H7 (cell line): ENCODE data around the gene USP53. TPM values are rescaled to one million over a fixed set of nuclear protein-coding genes. Genes with fewer than 3 reads are reported as not detected.
"Not testable (repeated sequence)": the region's sequence is repeated elsewhere in the genome, so short reads cannot be mapped to it uniquely, and the experiment has no call there.

Source experiments
- DNase-seq: peaks from one replicate; pipeline ENCODE4 v3.0.0; 2012
- H3K27me3 ChIP-seq: 2 replicates; pipeline ENCODE4 v1.6.0; 2011; ENCODE audit warnings: mild to moderate bottlenecking, low read length; ENCODE audit not compliant: control insufficient read depth, insufficient read depth
- H3K36me3 ChIP-seq: replicated peaks from 2 replicates; pipeline ENCODE4 v1.5.1; 2011; ENCODE audit warnings: low read length; ENCODE audit not compliant: control insufficient read depth, insufficient read depth
- H3K4me3 ChIP-seq: 2 replicates; pipeline ENCODE4 v1.5.1; 2011; ENCODE audit warnings: low read depth, mild to moderate bottlenecking, control low read depth, low read length, moderate library complexity; ENCODE audit not compliant: insufficient read depth
- total RNA-seq: library from RNA; depleted of rRNA; stranded (reverse); fragments of >200 nt; shearing (Covaris generic); gene quantifications from 2 replicates; pipeline ENCODE4 v1.2.3, GENCODE V29; 2014; rRNA removed

Gene USP53
- 16.5 and 26.5 TPM in 2 replicates for total RNA-seq

DNA sequence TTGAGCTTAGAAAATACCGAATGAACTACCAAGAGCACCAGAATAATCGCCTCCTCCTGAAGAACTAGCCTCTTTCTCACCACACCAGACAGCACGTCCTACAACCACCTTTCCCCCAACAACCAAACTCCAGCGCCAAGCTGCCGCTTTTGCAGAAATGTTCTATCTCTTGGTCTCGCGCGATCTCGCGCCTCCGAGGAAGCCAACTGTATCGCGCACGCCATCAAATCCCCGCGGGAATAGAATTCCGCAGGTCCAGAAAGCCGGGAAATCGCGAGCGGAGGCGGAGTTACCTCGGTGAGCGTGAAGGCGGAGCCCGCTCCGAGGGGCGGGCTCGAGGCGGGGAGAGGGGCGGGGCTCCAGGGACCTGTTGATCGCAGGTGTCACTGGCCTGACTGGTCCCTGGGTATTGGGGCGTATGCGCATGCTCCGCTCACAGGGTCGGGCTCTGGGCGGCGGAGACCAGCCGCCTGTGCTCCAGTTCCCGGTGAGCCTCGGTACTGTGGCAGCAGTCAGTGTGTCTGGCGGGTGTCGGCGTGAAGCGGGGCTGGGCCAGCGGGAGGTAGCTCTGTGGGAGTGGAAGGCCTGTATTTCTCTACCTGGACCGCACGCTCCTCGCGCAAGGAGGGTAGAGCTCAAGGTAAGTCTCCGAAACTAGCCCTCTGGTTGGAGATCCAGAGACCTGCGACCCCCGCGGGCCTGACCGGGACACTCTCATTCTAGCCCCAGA is at the start of gene USP53:
USP53 (plus strand) TSS at position 480 of the 730 bp plus-strand sequence. CDS start 27,047 bp downstream, outside the sequence.
- Histone ChIP-seq H3K4me3 (peak within 1 kb of the TSS; percentile 92), H3K36me3 (no peaks in the 10 kb centered on the region), H3K27me3 (no peaks in the 10 kb centered on the region)
- DNase-seq, result peak; percentile 96

DNA sequence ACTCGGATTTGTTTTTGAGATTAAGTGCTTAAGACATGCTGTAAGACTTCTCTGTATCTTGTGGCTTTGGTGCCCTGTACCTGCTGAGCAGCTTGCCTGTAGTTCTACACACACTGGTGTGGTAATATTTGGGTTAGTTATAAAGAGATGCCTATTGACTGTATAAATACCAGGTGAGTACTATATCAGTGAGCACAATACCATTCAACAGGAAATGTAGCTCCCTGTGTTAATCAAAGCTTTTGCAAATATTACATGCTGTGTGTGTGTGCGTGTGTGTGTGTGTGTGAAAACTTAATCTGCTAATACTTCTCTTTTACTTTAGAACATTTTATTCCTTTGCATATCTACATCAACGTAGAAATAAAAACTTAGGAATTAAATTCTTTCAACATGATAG is 46.7 kb upstream of the USP53 start:
- H3K36me3 ChIP-seq, result no peaks in the 10 kb centered on the region
- DNase-seq, result no peak
- H3K4me3 ChIP-seq, result no peak overlapping the region
- H3K27me3 ChIP-seq, result no peaks in the 10 kb centered on the region

DNA sequence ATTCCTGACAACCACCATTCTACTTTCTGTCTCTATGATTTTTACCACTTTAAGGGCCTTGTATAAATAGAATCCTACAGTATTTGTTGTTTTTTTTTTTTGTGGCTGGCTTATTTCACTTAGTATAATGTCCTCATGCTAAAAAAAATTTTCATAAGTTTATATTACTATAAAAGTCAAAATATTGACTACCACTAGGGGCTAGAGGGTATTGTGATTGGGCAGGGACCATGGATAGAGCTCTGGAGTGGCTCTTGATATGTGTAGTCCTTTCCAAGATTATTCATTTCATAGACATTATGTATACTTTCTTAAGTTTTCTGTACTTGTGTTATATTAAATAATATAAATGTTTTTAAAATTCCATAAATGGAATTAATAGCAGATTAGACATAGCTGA is 42.3 kb upstream of the USP53 start:
- Histone ChIP-seq H3K27me3 (no peaks in the 10 kb centered on the region), H3K4me3 (no peak overlapping the region), H3K36me3 (no peaks in the 10 kb centered on the region)
- DNase-seq, result peak; percentile 13

DNA sequence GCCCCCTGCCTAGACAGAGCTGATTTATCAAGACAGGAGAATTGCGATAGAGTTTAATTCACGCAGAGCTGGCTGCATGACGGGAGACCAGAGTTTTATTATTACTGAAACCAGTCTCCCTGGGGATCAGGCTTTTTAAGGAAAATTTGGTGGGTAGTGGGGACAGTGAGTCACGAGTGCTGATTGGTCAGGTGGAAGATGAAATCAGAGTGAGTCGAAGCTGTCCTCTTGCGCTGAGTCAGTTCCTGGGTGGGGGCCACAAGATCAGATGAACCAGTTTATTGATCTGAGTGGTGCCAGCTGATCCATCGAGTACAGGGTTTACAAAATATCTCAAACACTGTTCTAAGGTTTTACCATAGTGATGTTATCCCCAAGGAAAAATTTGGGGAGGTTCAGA is 40.3 kb upstream of the USP53 start:
- DNase-seq, result no peak
- Histone ChIP-seq H3K4me3 (no peak overlapping the region), H3K36me3 (no peaks in the 10 kb centered on the region), H3K27me3 (no peaks in the 10 kb centered on the region)

DNA sequence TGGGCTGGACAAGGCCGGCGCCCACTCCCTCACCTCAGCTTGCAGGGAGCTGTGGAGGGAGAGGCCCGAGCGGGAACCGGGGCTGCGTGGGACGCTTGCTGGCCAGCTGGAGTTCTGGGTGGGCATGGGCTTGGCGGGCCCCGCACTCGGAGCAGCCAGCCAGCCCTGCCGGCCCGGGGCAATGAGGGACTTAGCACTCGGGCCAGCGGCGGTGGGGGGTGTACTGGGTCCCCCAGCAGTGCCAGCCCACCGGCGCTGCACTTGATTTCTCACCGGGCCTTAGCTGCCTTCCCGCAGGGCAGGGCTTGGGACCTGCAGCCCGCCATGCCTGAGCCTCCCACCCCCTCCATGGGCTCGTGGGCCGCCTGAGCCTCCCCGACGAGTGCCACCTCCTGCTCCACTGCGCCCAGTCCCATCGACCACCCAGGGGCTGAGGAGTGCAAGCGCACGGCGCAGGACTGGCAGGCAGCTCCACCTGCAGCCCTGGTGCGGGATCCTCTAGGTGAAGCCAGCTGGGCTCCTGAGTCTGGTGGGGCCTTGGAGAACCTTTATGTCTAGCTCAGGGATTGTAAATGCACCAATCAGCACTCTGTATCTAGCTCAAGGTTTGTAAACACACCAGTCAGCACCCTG is 38.7 kb upstream of the USP53 start:
- H3K4me3 ChIP-seq, H3K27me3 ChIP-seq, DNase-seq, H3K36me3 ChIP-seq: not testable (repeated sequence)

DNA sequence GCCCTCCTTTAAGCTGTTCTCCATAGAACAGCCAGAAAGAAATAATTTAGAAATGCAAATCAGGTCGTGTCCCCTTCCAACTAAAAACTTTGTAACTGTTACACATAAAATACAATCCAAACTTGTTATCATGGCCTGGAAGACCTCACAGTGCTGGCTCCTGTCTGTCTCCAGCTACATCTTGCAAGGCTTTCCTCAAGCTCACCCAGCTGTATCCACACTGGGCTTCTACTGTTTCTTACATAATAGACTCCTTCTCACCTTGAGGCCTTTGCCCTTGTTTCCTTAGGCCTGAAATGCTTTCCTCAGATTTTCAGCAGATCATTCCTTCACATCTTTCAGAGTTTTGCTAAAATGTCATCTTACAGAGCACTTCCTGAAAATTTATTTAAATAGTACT is 33.5 kb upstream of the USP53 start:
- Histone ChIP-seq H3K36me3 (no peaks in the 10 kb centered on the region), H3K4me3 (no peak overlapping the region), H3K27me3 (no peaks in the 10 kb centered on the region)
- no peak for DNase-seq

DNA sequence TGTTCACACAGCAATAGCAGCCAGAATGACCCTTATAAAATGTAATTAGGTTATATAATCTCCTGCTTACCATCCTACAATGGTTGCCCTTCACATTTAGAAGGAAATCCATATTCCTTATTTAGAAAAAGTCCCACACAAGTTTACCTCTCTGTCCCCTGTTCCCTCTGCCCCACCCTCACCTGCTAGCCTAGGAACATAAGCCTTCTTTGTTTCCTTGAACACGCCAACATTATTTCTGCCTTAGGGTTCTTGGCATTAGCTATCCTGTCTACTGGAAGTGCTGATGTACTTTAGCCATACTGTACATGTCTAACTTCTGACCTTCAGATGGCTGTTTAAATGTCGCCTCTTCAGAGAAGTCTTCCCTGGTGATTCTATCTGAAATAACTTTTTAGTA is 28.4 kb upstream of the USP53 start:
- no peaks in the 10 kb centered on the region for H3K36me3 ChIP-seq

DNA sequence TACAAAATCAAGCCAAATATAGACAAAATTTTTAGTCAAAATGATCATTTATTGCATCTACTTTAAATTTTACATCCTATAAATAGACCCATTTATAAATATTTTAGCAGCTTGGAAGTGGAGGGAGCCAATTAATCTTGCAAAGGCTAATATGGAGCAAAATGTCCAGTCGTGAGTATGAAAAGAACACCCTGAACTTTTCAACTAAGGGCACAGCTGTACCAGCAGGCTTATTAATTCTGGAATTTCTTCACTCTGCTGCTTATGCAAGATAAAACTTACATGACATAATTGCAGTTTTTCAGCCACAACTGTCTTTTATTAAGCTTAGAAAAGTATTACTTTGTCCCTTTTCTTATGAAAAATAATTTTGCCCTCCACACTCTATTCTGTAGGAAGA is 22.9 kb upstream of the USP53 start:
- no peak overlapping the region for H3K4me3 ChIP-seq
- DNase-seq, result no peak
- H3K27me3 ChIP-seq, result no peaks in the 10 kb centered on the region
- no peaks in the 10 kb centered on the region for H3K36me3 ChIP-seq

More for the DNA sequence above, 28.4 kb upstream of the USP53 start:
- H3K4me3 ChIP-seq, result no peak overlapping the region
- no peak for DNase-seq
- no peaks in the 10 kb centered on the region for H3K27me3 ChIP-seq

DNA sequence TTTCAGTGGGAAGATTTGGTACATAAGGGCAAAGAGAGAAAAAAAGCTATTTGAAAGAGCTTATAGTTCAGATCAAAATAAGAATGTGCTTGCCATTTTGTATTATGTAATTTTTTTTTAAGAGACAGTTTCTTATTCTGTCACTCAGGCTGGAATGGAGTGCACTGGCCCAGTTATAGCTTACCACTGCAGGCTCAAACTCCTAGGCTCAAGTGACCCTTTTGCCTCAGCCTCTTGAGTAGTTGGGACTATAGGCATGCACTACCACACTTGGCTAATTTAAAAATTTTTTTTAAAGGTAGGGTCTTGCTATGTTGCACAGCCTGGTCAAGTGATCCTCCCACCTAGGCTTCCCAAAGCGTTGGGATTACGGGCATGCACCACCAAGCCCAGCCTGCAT is 22.2 kb upstream of the USP53 start:
- Histone ChIP-seq H3K27me3 (no peaks in the 10 kb centered on the region), H3K4me3 (no peak overlapping the region), H3K36me3 (no peaks in the 10 kb centered on the region)
- DNase-seq, result no peak

DNA sequence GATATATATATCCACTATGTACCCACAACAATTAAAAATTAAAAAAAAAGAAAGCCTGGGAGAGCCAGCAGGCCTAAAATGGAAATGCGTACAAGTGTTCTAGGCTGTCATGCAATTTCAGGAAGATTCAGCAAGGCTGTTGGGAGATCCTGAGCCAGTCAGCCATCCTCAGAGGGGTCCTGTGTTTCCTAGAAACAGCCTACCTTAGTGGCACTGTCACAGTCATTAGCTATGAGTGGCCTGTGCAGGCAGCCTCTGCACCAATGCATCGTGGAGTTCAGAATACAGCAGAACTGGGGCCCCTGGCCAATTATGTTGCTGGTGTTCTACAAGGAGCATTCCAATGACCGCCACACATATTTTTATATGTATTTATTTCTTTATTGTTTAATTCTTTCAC is 21.0 kb upstream of the USP53 start:
- H3K27me3 ChIP-seq, result no peaks in the 10 kb centered on the region
- H3K36me3 ChIP-seq, result no peaks in the 10 kb centered on the region
- H3K4me3 ChIP-seq, result no peak overlapping the region
- DNase-seq, result no peak

DNA sequence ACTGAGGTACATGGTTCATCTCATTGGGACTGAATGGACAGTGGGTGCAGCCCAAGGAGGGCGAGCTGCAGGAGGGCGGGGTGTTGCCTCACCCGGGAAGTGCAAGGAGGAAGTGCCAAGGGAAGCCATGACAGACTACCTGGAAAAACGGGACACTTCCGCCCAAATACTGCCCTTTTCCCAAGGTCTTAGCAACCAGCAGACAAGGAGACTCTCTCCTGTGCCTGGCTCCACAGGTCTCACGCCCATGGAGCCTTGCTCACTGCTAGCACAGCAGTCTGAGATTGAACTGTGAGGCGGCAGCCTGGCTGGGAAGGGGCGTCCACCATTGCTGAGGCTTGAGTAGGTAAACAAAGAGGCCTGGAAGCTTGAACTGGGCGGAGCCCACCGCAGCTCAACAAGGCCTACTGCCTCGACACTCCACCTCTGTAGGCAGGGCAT is 14.7 kb upstream of the USP53 start:
- Histone ChIP-seq H3K36me3 (no peaks in the 10 kb centered on the region), H3K27me3 (no peaks in the 10 kb centered on the region), H3K4me3 (no peak overlapping the region)
- no peak for DNase-seq

DNA sequence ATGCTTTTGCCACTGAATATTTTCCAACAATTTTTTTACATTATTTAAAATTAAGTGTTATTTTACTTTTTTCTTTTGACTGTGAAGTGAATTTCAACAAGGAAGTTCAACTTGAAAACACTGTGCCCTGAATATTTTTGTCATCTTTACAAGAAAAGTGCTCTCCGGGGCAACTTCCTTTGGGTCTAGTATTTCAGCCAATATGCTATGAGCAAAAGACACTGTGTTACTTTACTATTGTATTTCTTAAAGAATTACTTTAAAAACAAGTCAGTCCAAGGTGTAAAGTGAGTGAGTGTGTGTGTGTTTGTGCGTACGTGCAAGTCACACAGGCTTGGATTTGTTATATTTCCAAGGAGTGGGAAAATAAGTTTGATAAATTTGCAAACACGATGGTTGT is 7.6 kb upstream of the USP53 start:
- H3K4me3 ChIP-seq, result no peak overlapping the region
- no peaks in the 10 kb centered on the region for H3K36me3 ChIP-seq
- no peak for DNase-seq
- H3K27me3 ChIP-seq, result no peaks in the 10 kb centered on the region

DNA sequence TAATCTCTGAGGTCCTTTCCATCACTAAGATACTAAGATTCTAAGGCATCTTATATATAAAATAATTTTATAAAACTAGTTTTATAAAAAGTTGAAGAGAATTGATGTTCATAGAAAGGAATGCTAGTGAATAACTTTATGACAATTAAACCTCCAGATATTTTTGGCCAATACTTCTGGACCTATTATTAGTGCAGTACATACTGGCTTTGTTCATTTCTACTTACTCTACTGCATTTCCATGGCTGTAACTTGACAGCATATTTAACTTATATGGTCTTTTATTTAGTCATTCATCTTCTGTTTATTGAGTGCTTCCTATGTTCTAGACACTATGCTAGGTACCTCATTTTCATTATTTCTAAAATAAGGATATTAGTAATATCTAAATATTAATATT is 6.8 kb upstream of the USP53 start:
- DNase-seq, result no peak
- Histone ChIP-seq H3K27me3 (no peaks in the 10 kb centered on the region), H3K36me3 (no peaks in the 10 kb centered on the region), H3K4me3 (no peak overlapping the region)

DNA sequence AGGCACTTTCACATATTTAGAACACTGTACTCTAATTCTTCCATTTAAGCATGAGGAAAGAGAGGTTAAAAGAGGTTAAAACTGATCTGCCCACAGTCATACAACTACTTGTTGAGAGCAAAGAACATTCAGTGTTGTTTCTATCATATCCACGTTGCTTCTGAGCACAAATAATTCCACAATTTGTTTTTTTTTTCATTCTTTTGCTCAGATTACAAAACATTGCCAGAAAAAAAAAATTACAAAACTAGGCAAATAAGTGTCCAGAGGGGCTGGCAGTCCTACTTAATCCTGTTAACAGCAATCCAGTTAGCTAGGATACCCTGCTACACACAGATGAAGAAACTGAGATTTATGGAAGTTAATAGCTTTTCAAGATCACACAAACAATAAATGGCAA is 6.3 kb upstream of the USP53 start:
- no peaks in the 10 kb centered on the region for H3K36me3 ChIP-seq
- no peak overlapping the region for H3K4me3 ChIP-seq
- DNase-seq, result no peak
- H3K27me3 ChIP-seq, result no peaks in the 10 kb centered on the region

DNA sequence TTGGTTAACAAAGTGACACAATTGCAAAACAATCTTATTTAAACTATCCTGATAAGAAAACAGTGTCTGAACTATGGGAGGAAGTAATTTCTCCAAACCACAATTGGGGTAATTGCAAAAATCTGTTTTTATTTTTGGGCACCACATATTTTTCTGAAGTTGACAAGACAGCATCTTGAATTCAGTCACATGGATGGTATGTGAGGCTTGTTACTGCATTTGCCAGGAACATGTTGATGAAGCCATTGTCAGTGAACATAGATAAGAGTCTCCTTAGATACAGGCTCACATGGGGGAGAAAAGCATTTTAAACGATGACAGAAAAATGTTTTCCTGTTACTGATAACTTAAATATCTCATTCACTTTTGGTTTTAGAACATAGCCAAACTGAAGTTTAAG is 5.5 kb upstream of the USP53 start:
- Histone ChIP-seq H3K4me3 (no peak overlapping the region), H3K27me3 (no peaks in the 10 kb centered on the region), H3K36me3 (no peaks in the 10 kb centered on the region)
- no peak for DNase-seq
